ENCODE results near the gene ELOVL3.
A peak's percentile ranks its signal among the peaks of the same experiment; 100 is the strongest.
"Not testable (repeated sequence)": the region's sequence is repeated elsewhere in the genome, so short reads cannot be mapped to it uniquely, and the experiment has no call there.

The ELOVL3 gene

GRCh38 chr10:102225646-102226541, at the start of gene ELOVL3:
ELOVL3 (plus strand) TSS chr10:102226299; CDS start chr10:102226549, 250 bp downstream.
- peak; percentile 86 for FAIRE-seq

- FAIRE-seq: no peak
Measured at GRCh38 chr10:102184606-102185005, 41.5 kb upstream of the ELOVL3 start.

GRCh38 chr10:102185272-102185671, 40.8 kb upstream of the ELOVL3 start:
- FAIRE-seq: no peak

- no peak for FAIRE-seq
Measured at GRCh38 chr10:102185811-102186527, 40.1 kb upstream of the ELOVL3 start.

- FAIRE-seq: no peak
Measured at GRCh38 chr10:102188298-102188940, 37.7 kb upstream of the ELOVL3 start.

GRCh38 chr10:102188941-102189898, 36.9 kb upstream of the ELOVL3 start:
- FAIRE-seq: not testable (repeated sequence)

- no peak for FAIRE-seq
Measured at GRCh38 chr10:102191956-102192355, 34.1 kb upstream of the ELOVL3 start.

GRCh38 chr10:102195296-102195870, 30.7 kb upstream of the ELOVL3 start:
- no peak for FAIRE-seq

- no peak for FAIRE-seq
Measured at GRCh38 chr10:102196893-102197292, 29.2 kb upstream of the ELOVL3 start.

- FAIRE-seq: no peak
Measured at GRCh38 chr10:102198027-102198426, 28.1 kb upstream of the ELOVL3 start.

GRCh38 chr10:102200751-102201640, 25.1 kb upstream of the ELOVL3 start:
- FAIRE-seq: no peak

- FAIRE-seq: no peak
Measured at GRCh38 chr10:102202386-102202785, 23.7 kb upstream of the ELOVL3 start.

- no peak for FAIRE-seq
Measured at GRCh38 chr10:102208311-102209035, 17.6 kb upstream of the ELOVL3 start.

GRCh38 chr10:102211615-102212299, 14.3 kb upstream of the ELOVL3 start:
- FAIRE-seq: no peak

GRCh38 chr10:102213599-102213998, 12.5 kb upstream of the ELOVL3 start:
- FAIRE-seq: not testable (repeated sequence)

- FAIRE-seq: no peak
Measured at GRCh38 chr10:102219370-102219769, 6.7 kb upstream of the ELOVL3 start.

GRCh38 chr10:102220612-102221011, 5.5 kb upstream of the ELOVL3 start:
- FAIRE-seq: no peak

- no peak for FAIRE-seq
Measured at GRCh38 chr10:102222797-102223196, 3.3 kb upstream of the ELOVL3 start.

- no peak for FAIRE-seq
Measured at GRCh38 chr10:102226542-102226870, 407 bp downstream of the ELOVL3 start.

- no peak for FAIRE-seq
Measured at GRCh38 chr10:102227050-102227449, 951 bp downstream of the ELOVL3 start.
